Psoas muscle (tissue), 8 donors: ENCODE results near the gene RBM20. TPM values are rescaled to one million over a fixed set of nuclear protein-coding genes. Genes with fewer than 3 reads are reported as not detected.

Experiments used
- ATAC-seq, 4 donors: fragments of 200-7000 bp; cut with Tn5 transposase; one replicate each; pipeline ENCODE4 v1.9.1; 2020; ENCODE audit warnings: moderate library complexity in 3 of 4, mild to moderate bottlenecking in 2 of 4
- DNase-seq, 2 donors: peaks; one replicate each; pipeline ENCODE4 v3.0.0-alpha.2; 2020
- H3K27ac ChIP-seq: fragments of 200-600 bp; one replicate; pipeline ENCODE4 v1.8.0; 2022
- H3K27me3 ChIP-seq, 3 donors: fragments of 200-600 bp in 1 of 3; one replicate each; pipeline versions ENCODE4 v1.6.1 to v1.8.0; 2013 to 2022; ENCODE audit warnings: low read length in 2 of 3, mild to moderate bottlenecking in 2 of 3, moderate library complexity in 1 of 3; ENCODE audit not compliant: insufficient read depth in 3 of 3
- H3K36me3 ChIP-seq, 2 donors: fragments of 200-600 bp in 1 of 2; one replicate each; pipeline versions ENCODE4 v1.6.1 to v1.8.0; 2013 to 2022; ENCODE audit warnings: low read depth in 1 of 2, mild to moderate bottlenecking in 1 of 2, moderate library complexity in 1 of 2; ENCODE audit not compliant: insufficient read depth in 1 of 2
- H3K4me1 ChIP-seq: fragments of 200-600 bp; one replicate; pipeline ENCODE4 v1.8.0; 2022
- H3K4me3 ChIP-seq: fragments of 200-600 bp; one replicate; pipeline ENCODE4 v1.8.0; 2022; ENCODE audit warnings: mild to moderate bottlenecking
- H3K9me3 ChIP-seq: fragments of 200-600 bp; one replicate; pipeline ENCODE4 v1.8.0; 2022
- WGBS, 3 donors: extraction: QIAGEN DNeasy Blood & Tissue Kit; methylation state at CpG; one replicate each; pipeline versions ENCODE4 v1.1.6 to v1.1.7; 2013; 5-methylcytosine and 5-hydroxymethylcytosine counted together
- intact Hi-C, 2 donors: fragments of 100-400 bp; cut with DNase I; formaldehyde crosslinking; loops; one replicate each; pipeline versions ENCODE4 v1.11.0 to v1.14.2; 2022
- polyA plus RNA-seq, 3 donors: library from polyadenylated mRNA; stranded (reverse); fragments of 200-250 nt; gene quantifications; one replicate each; pipeline ENCODE4 v1.2.3, GENCODE V29; 2013
- total RNA-seq, 4 donors: library from RNA; stranded (reverse); fragmentation: NEBNext Ultra II Directional in 2 of 4; extraction: Animal tissue kit (Norgen Biotek cat#: 25700) in 2 of 4; gene quantifications; one replicate each; pipeline versions ENCODE4 v1.2.1 to v1.2.4, GENCODE V29; 2021 to 2023
- TF ChIP-seq, protein P1 (sequence below): fragments of 200-600 bp; IDR thresholded peaks from one replicate; pipeline ENCODE4 v1.8.0; 2022; ENCODE audit warnings: antibody characterized with exemption
- donor health status: healthy with polysubstance abuse.
- donor health status: DM: no; HTN: no; CAD: no; lungs with moderate emphysema.
- donor health status: Bipolar disorder and iron deficiency.
- donor health status: healthy.
- donor health status: DM: yes; HTN: yes; CAD: no.
- donor health status: DM: no; HTN: no; CAD: no.
- donor health status: DM: no; HTN: no; CAD: no.
- donor health status: DM: yes; HTN: yes; CAD: no.

The RBM20 gene
- total and polyA plus RNA-seq, 7 donors = 1.6 to 48.8 (median 14.2) TPM

DNA sequence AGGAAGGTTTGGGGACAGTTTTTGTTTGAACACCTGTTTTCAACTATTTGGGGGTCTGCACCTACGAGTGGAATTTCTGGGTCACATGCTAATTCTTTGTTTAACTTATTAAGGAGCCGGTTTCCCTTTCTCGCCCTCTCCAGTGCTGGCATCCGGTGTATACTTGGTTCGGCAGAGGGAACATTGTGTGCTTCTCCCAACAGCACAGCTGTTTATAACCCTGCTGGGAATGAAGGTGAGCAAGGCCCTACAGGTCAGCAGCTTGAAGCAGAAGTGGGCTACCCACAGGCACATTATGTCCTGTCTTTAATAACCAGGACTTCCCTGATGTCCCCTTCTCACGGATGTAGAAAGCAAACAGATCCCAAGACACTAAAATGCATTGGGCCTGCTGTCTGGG lies 140.1 kb downstream of the RBM20 start:
- intact Hi-C loops = loop anchor here in 1 of 2 donors (5.0 kb wide), 1 partner anchor 37 kb away; no protein-coding TSS in a partner anchor
- TF ChIP-seq, protein P1, sequence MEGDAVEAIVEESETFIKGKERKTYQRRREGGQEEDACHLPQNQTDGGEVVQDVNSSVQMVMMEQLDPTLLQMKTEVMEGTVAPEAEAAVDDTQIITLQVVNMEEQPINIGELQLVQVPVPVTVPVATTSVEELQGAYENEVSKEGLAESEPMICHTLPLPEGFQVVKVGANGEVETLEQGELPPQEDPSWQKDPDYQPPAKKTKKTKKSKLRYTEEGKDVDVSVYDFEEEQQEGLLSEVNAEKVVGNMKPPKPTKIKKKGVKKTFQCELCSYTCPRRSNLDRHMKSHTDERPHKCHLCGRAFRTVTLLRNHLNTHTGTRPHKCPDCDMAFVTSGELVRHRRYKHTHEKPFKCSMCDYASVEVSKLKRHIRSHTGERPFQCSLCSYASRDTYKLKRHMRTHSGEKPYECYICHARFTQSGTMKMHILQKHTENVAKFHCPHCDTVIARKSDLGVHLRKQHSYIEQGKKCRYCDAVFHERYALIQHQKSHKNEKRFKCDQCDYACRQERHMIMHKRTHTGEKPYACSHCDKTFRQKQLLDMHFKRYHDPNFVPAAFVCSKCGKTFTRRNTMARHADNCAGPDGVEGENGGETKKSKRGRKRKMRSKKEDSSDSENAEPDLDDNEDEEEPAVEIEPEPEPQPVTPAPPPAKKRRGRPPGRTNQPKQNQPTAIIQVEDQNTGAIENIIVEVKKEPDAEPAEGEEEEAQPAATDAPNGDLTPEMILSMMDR = no peak
- Histone ChIP-seq H3K27ac (peak overlapping the region; percentile 74), H3K9me3 (no peaks in the 10 kb centered on the region), H3K4me3 (no peak overlapping the region), H3K4me1 (peaks cover 41% of the 10 kb centered on the region), H3K27me3 (no peaks in the 10 kb centered on the region), H3K36me3 (peaks cover 0 to 39% of the 10 kb centered on the region in 2 donors)
- DNase-seq = no peak
- peak; percentile 39 to 82 (median 70) for ATAC-seq
- WGBS, 3 donors = 24 to 40% (median 29%) methylated on average over 6 of the region's 6 CpGs

- peaks cover 28% of the 10 kb centered on the region for H3K4me1 ChIP-seq
- H3K27me3 ChIP-seq = no peaks in the 10 kb centered on the region
- H3K36me3 ChIP-seq = peaks cover 0 to 39% of the 10 kb centered on the region in 2 donors
- TF ChIP-seq, protein P1 = no peak
- WGBS, 3 donors = 81 to 82% (median 82%) methylated on average over 8 of the region's 8 CpGs
- H3K27ac ChIP-seq = no peak overlapping the region
- DNase-seq (no peak), ATAC-seq (no peak)
- no peak overlapping the region for H3K4me3 ChIP-seq
- no peaks in the 10 kb centered on the region for H3K9me3 ChIP-seq
- intact Hi-C loops = no loop called here
Observed at GRCh38 chr10:110786172-110786571, 142.0 kb downstream of the RBM20 start.

DNA sequence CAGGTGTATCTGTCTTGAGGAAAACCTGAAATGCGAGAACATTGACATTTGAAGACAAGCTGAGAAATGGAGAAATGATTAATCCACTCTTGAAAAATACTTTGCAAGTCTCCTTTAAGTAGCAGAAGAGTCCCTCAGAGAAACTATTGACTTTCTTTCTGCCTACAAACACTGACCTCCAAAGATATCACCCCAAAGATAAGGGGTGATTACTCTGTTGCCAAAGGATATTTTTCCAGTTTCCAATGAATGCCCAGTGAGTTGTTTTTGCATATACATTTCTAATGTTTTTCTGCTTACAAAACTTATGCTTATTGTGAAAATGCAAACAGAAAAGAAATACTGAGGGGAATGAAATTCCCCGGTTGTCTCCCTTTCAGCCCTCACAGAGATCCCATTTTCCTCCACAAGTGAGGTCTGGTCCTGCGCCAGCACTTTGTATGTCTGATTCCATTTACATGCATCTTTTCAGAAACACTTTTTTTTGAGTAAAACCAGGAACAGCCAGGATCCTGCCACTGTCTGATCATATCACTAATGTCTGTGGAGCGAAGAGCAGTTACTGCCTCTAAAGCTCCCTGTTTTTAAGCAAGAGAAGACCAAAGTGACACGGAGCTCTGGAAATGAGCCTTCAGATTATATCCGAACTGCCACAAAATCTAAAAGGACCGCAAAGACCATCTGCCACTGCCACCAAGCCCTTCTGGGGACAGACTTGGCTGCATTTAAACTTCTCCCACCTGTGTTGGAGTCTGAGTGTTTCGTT lies 144.7 kb downstream of the RBM20 start:
- intact Hi-C loops = no loop called here
- ATAC-seq (no peak), DNase-seq (no peak)
- TF ChIP-seq, protein P1 = no peak
- Histone ChIP-seq H3K27me3 (no peaks in the 10 kb centered on the region), H3K4me1 (peaks cover 12% of the 10 kb centered on the region), H3K27ac (peak overlapping the region; percentile 63), H3K36me3 (peaks cover 0 to 33% of the 10 kb centered on the region in 2 donors), H3K4me3 (no peak overlapping the region), H3K9me3 (no peaks in the 10 kb centered on the region)
- 81 to 88% (median 86%) methylated on average over 8 of the region's 8 CpGs for WGBS, 3 donors

DNA sequence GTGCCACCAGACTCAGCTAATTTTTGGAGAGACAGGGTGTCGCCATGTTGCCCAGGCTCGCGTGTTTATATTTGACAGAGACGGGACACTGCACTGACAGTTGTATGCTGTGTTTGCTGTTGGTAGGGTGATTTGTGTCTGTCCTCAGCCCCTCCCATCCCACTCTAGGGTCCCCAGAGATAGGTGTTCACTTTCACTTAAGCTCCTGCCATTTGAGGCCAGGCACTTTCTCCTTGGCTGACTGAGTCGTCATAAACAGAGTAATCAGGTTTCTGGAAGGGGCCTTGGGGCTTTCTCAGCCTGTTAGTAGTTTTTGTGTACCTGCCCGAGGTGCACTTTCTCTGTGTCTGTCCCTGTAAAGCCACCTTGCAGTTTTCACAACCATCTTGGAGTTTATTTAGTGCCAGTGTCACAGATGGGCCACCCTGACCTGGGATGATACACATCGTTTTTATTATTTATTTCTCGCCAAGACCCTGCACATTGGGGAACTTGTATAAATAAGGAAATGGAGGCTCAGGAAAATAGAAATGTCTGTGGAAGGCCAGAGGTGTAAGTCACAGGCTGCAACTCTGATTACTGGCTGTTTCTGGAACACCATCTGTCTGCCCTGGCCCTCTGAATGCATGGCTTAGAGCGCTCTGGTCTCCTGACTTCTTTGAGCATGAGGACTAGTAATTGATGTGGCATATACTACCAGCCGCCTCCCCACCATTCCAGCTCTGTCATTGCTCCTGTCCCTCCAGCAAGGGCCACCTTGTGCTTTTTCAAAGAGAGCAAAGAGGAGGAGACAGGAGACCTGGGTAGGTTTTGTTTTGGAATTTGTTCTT lies 145.7 kb downstream of the RBM20 start:
- intact Hi-C loops = no loop called here
- TF ChIP-seq, protein P1 = no peak
- no peaks in the 10 kb centered on the region for H3K27me3 ChIP-seq
- WGBS, 3 donors = 61 to 79% (median 62%) methylated on average over 10 of the region's 10 CpGs
- no peak overlapping the region for H3K4me3 ChIP-seq
- DNase-seq (no peak), ATAC-seq (peak in 3 of 4 donors; percentile 20 to 39 (median 23))
- H3K9me3 ChIP-seq = no peaks in the 10 kb centered on the region
- H3K4me1 ChIP-seq = peaks cover 2% of the 10 kb centered on the region
- peaks cover 0 to 23% of the 10 kb centered on the region in 2 donors for H3K36me3 ChIP-seq
- H3K27ac ChIP-seq = peak overlapping the region; percentile 63
